ENCODE measurements around the gene INPP5A.

DNA sequence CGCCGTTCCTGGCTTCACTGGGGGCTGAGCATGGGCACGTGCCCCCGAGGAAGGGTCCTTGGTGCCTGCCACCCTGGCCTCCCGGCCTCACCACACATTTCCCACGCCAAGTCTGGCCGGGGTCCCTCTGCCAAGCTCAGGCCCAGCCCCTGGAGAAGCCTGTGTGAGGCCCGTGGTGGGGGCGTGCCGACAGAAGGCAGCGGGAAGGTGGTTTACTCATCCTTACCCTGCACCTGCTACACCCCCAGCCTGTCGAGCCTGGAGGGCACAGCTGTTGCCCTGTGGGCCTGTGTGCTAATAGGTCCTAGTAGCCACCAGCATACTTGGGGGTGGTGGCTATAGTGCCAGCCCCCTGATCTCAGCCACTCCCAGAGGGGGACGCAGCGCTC, 201.6 kb downstream of the INPP5A start:
- TF ChIP-seq, protein P1, sequence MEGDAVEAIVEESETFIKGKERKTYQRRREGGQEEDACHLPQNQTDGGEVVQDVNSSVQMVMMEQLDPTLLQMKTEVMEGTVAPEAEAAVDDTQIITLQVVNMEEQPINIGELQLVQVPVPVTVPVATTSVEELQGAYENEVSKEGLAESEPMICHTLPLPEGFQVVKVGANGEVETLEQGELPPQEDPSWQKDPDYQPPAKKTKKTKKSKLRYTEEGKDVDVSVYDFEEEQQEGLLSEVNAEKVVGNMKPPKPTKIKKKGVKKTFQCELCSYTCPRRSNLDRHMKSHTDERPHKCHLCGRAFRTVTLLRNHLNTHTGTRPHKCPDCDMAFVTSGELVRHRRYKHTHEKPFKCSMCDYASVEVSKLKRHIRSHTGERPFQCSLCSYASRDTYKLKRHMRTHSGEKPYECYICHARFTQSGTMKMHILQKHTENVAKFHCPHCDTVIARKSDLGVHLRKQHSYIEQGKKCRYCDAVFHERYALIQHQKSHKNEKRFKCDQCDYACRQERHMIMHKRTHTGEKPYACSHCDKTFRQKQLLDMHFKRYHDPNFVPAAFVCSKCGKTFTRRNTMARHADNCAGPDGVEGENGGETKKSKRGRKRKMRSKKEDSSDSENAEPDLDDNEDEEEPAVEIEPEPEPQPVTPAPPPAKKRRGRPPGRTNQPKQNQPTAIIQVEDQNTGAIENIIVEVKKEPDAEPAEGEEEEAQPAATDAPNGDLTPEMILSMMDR (IDR thresholded peaks at IDR 0.05): no peak
- TF ChIP-seq POLR2A (IDR thresholded peaks at IDR 0.05): no peak

Data from lower leg skin (tissue), 3 donors.